H1 (cell line): ENCODE measurements around the gene ETFB. TPM values are rescaled to one million over a fixed set of nuclear protein-coding genes. Genes with fewer than 3 reads are reported as not detected.

Experiments
- CTCF ChIA-PET: fragments of 300-600 bp; sonication (Branson Sonifier 250); formaldehyde crosslinking; loops from one replicate; lab custom pipeline; 2021; ENCODE audit not compliant: partially characterized antibody; lab: Charles Lee
- POLR2A ChIA-PET: fragments of 300-600 bp; sonication (Branson Sonifier 250); formaldehyde crosslinking; loops from one replicate; lab custom pipeline; 2021; ENCODE audit warnings: inconsistent platforms; ENCODE audit not compliant: partially characterized antibody; lab: Charles Lee
- DNase-seq, 2 experiments: peaks; one replicate each; pipeline versions ENCODE4 v3.0.0 to v3.0.0-alpha.2; 2010 to 2022; ENCODE audit warnings: low spot score in 2 of 2, low read depth in 1 of 2, mixed read lengths in 1 of 2
- FAIRE-seq: peaks from 2 replicates; lab custom pipeline; 2011; peaks lifted over from hg19 to GRCh38; lab: Jason Lieb, UNC
- H2AFZ ChIP-seq: 2 replicates; pipeline ENCODE4 v1.8.1; 2012; ENCODE audit warnings: low read length, inconsistent platforms
- H2AK5ac ChIP-seq: 2 replicates; pipeline ENCODE4 v1.6.1; 2013; ENCODE audit warnings: low read depth, low read length
- H2BK120ac ChIP-seq: replicated peaks from 2 replicates; pipeline ENCODE3; 2013; ENCODE audit warnings: low read depth, low read length, inconsistent platforms
- H2BK12ac ChIP-seq: 2 replicates; pipeline ENCODE4 v1.6.1; 2013; ENCODE audit warnings: low read depth, low read length
- H2BK15ac ChIP-seq: 2 replicates; pipeline ENCODE4 v1.6.1; 2013; ENCODE audit warnings: low read length
- H2BK20ac ChIP-seq: 2 replicates; pipeline ENCODE4 v1.6.1; 2013; ENCODE audit warnings: low read length
- H2BK5ac ChIP-seq: 2 replicates; pipeline ENCODE4 v1.6.1; 2013; ENCODE audit warnings: low read depth, low read length
- H3K14ac ChIP-seq: 2 replicates; pipeline ENCODE4 v1.6.1; 2013; ENCODE audit warnings: inconsistent platforms; ENCODE audit not compliant: insufficient read length
- H3K18ac ChIP-seq: 2 replicates; pipeline ENCODE4 v1.6.1; 2013; ENCODE audit warnings: low read length; ENCODE audit errors: extremely low read depth
- H3K23ac ChIP-seq: 2 replicates; pipeline ENCODE4 v1.6.1; 2013; ENCODE audit warnings: inconsistent platforms; ENCODE audit not compliant: insufficient read length
- H3K23me2 ChIP-seq: 2 replicates; pipeline ENCODE4 v1.6.1; 2013; ENCODE audit warnings: low read depth, low read length
- H3K27ac ChIP-seq: 2 replicates; pipeline ENCODE4 v1.6.1; 2011; ENCODE audit warnings: low read depth, low read length, inconsistent platforms
- H3K27me3 ChIP-seq, 4 experiments: replicated peaks in 1 of 4; 1 replicate in 1 of 4; 2 replicates in 3 of 4; pipeline versions ENCODE4 v1.6.1 to v1.8.1; 2011 to 2013; ENCODE audit warnings: low read length in 3 of 4, mild to moderate bottlenecking in 3 of 4, inconsistent platforms in 2 of 4, mixed read lengths in 2 of 4, moderate library complexity in 1 of 4; ENCODE audit not compliant: control insufficient read depth in 3 of 4, insufficient read depth in 3 of 4; ENCODE audit errors: extremely low read depth in 1 of 4
- H3K36me3 ChIP-seq, 4 experiments: 2 replicates each; pipeline versions ENCODE4 v1.6.1 to v1.8.1; 2011 to 2013; ENCODE audit warnings: mild to moderate bottlenecking in 4 of 4, low read length in 3 of 4, moderate library complexity in 2 of 4, control low read depth in 1 of 4, inconsistent platforms in 1 of 4; ENCODE audit not compliant: insufficient read depth in 4 of 4, control insufficient read depth in 2 of 4
- H3K4ac ChIP-seq: replicated peaks from 2 replicates; pipeline ENCODE3; 2013; ENCODE audit warnings: low read length, low read depth, mixed read lengths, inconsistent platforms; ENCODE audit not compliant: insufficient read length
- H3K4me1 ChIP-seq, 4 experiments: replicated peaks in 1 of 4; 1 replicate in 1 of 4; 2 replicates in 3 of 4; pipeline versions ENCODE4 v1.6.1 to v1.8.1; 2011 to 2013; ENCODE audit warnings: low read length in 3 of 4, inconsistent platforms in 2 of 4, mixed read lengths in 1 of 4; ENCODE audit not compliant: insufficient read depth in 4 of 4, control insufficient read depth in 3 of 4
- H3K4me2 ChIP-seq, 2 experiments: 2 replicates each; pipeline versions ENCODE4 v1.6.1 to v1.8.1; 2011 to 2013; ENCODE audit warnings: low read depth in 2 of 2, low read length in 2 of 2, control low read depth in 1 of 2, inconsistent platforms in 1 of 2, mild to moderate bottlenecking in 1 of 2; ENCODE audit not compliant: insufficient read depth in 1 of 2
- H3K4me3 ChIP-seq, 4 experiments: fragments of 200-600, 300-600 bp in 1 of 4; sonication (generic), shearing (Covaris generic), sonication (Bioruptor Twin) in 1 of 4; 2 replicates each; pipeline versions ENCODE4 v1.5.1 to v1.8.1; 2011 to 2016; ENCODE audit warnings: low read length in 4 of 4, low read depth in 3 of 4, control low read depth in 2 of 4, inconsistent platforms in 2 of 4, mild to moderate bottlenecking in 2 of 4, mixed read lengths in 1 of 4, moderate library complexity in 1 of 4; ENCODE audit not compliant: insufficient read depth in 2 of 4; ENCODE audit errors: extremely low read depth in 1 of 4
- H3K56ac ChIP-seq: replicated peaks from 2 replicates; pipeline ENCODE3; 2013; ENCODE audit warnings: low read depth, mild to moderate bottlenecking, mixed read lengths, low read length, inconsistent platforms; ENCODE audit not compliant: insufficient read length
- H3K79me1 ChIP-seq: 2 replicates; pipeline ENCODE4 v1.6.1; 2013; ENCODE audit warnings: low read depth, low read length, control low read depth
- H3K79me2 ChIP-seq, 2 experiments: 2 replicates each; pipeline versions ENCODE4 v1.6.1 to v1.8.1; 2012 to 2013; ENCODE audit warnings: low read length in 2 of 2, mild to moderate bottlenecking in 2 of 2, inconsistent platforms in 1 of 2; ENCODE audit not compliant: insufficient read depth in 2 of 2, control insufficient read depth in 1 of 2
- H3K9ac ChIP-seq, 4 experiments: replicated peaks in 1 of 4; 1 replicate in 1 of 4; 2 replicates in 3 of 4; pipeline versions ENCODE4 v1.6.1 to v1.8.1; 2011 to 2013; ENCODE audit warnings: low read depth in 3 of 4, low read length in 3 of 4, control low read depth in 2 of 4, mild to moderate bottlenecking in 2 of 4, moderate library complexity in 2 of 4, inconsistent platforms in 1 of 4; ENCODE audit errors: extremely low read depth in 1 of 4
- H3K9me3 ChIP-seq, 2 experiments: 2 replicates each; pipeline versions ENCODE4 v1.6.1 to v1.8.1; 2012 to 2013; ENCODE audit warnings: mild to moderate bottlenecking in 2 of 2, moderate library complexity in 2 of 2, control low read depth in 1 of 2, inconsistent platforms in 1 of 2, low read depth in 1 of 2, low read length in 1 of 2, mixed read lengths in 1 of 2; ENCODE audit not compliant: insufficient read depth in 2 of 2
- H4K20me1 ChIP-seq, 2 experiments: replicated peaks in 1 of 2; 2 replicates each; pipeline versions ENCODE3 to v1.8.1; 2011 to 2013; ENCODE audit warnings: inconsistent platforms in 2 of 2, low read length in 2 of 2, mild to moderate bottlenecking in 1 of 2; ENCODE audit not compliant: insufficient read depth in 2 of 2, control insufficient read depth in 1 of 2
- H4K5ac ChIP-seq: 2 replicates; pipeline ENCODE4 v1.6.1; 2013; ENCODE audit warnings: low read length, low read depth, mixed read lengths, inconsistent platforms; ENCODE audit not compliant: insufficient read length
- H4K8ac ChIP-seq: 2 replicates; pipeline ENCODE4 v1.8.0; 2013; ENCODE audit warnings: mild to moderate bottlenecking, moderate library complexity, low read length, inconsistent platforms; ENCODE audit not compliant: insufficient read depth; ENCODE audit errors: extremely low read depth
- H4K91ac ChIP-seq: replicated peaks from 2 replicates; pipeline ENCODE3; 2013; ENCODE audit warnings: low read length, mixed read lengths, inconsistent platforms; ENCODE audit not compliant: insufficient read length
- BCL11A ChIP-seq, 2 experiments: IDR thresholded peaks; one replicate each; pipeline ENCODE4 v1.6.1; 2011; ENCODE audit warnings: low read depth in 2 of 2, low read length in 2 of 2, mild to moderate bottlenecking in 2 of 2
- KDM5A ChIP-seq: fragments of 200-600 bp; IDR thresholded peaks from 2 replicates; pipeline ENCODE4 v1.7.1; 2012; ENCODE audit warnings: mild to moderate bottlenecking, low read length, inconsistent platforms, mixed read lengths
- MAFK ChIP-seq: IDR thresholded peaks from 2 replicates; pipeline ENCODE4 v1.6.1; 2012; ENCODE audit warnings: low read depth, mild to moderate bottlenecking, improper control_type of control experiment, low read length
- MAX ChIP-seq: IDR thresholded peaks from 2 replicates; pipeline ENCODE4 v1.6.1; 2012; ENCODE audit warnings: inconsistent platforms
- NANOG ChIP-seq: IDR thresholded peaks from 2 replicates; pipeline ENCODE4 v1.6.1; 2011; ENCODE audit warnings: low read length, low read depth, mild to moderate bottlenecking, inconsistent platforms; ENCODE audit not compliant: insufficient read depth, poor library complexity, severe bottlenecking
- PHF8 ChIP-seq: fragments of 200-600 bp; sonication (generic); conservative IDR thresholded peaks from 2 replicates; pipeline ENCODE4 v1.7.1; 2012; ENCODE audit warnings: low read depth, mild to moderate bottlenecking, inconsistent platforms, low read length, moderate library complexity
- RBBP5 ChIP-seq: IDR thresholded peaks from 2 replicates; pipeline ENCODE4 v1.7.1; 2012; ENCODE audit warnings: low read depth, mild to moderate bottlenecking, inconsistent platforms, low read length, moderate library complexity, borderline replicate concordance
- SP2 ChIP-seq: IDR thresholded peaks from 2 replicates; pipeline ENCODE4 v1.6.1; 2012; ENCODE audit warnings: mild to moderate bottlenecking, low read length, inconsistent platforms
- SP4 ChIP-seq: IDR thresholded peaks from 2 replicates; pipeline ENCODE4 v1.6.1; 2012; ENCODE audit warnings: low read length, inconsistent platforms
- SUZ12 ChIP-seq: fragments of 200-600 bp; sonication (generic); IDR thresholded peaks from 2 replicates; pipeline ENCODE4 v1.6.1; 2012; ENCODE audit warnings: mild to moderate bottlenecking, inconsistent platforms, low read length, moderate library complexity, mixed read lengths
- WGBS, 2 experiments: shearing (Covaris generic) in 1 of 2; methylation state at CpG; one replicate each; pipeline versions ENCODE4 v1.1.6 to v1.1.7; 2013 to 2015; ENCODE audit warnings: low lambda C conversion rate in 2 of 2, mixed read lengths in 2 of 2, inconsistent platforms in 1 of 2, low coverage in 1 of 2, missing lambda C conversion rate in 1 of 2; ENCODE audit not compliant: insufficient replicate concordance in 2 of 2, insufficient coverage in 1 of 2, insufficient read length in 1 of 2; ENCODE audit errors: extremely low coverage in 1 of 2, missing lambda C conversion rate in 1 of 2; 5-methylcytosine and 5-hydroxymethylcytosine counted together
- polyA plus RNA-seq, 7 experiments: library from polyadenylated mRNA; depleted of rRNA in 3 of 7; stranded (reverse) in 5 of 7; unstranded in 2 of 7; fragments of >200 nt in 5 of 7; fragments of 200-250 nt in 2 of 7; gene quantifications; 1 replicate in 5 of 7; 2 replicates in 1 of 7; 4 replicates in 1 of 7; pipeline versions ENCODE4 v1.2.1 to v1.2.3, GENCODE V29; 2011 to 2013; ENCODE audit warnings: missing spikeins in 2 of 7, mixed read lengths in 2 of 7
- total RNA-seq: library from RNA; stranded (reverse); fragmentation: NEBNext Ultra II Directional; extraction: Animal tissue kit (Norgen Biotek cat#: 25700); gene quantifications from 2 replicates; pipeline ENCODE4 v1.2.1, GENCODE V29; 2021
- TF ChIP-seq, protein P1 (sequence below): IDR thresholded peaks from 2 replicates; pipeline ENCODE4 v1.6.1; 2011; ENCODE audit warnings: low read length, improper control_type of control experiment
- TF ChIP-seq, protein P2 (sequence below): IDR thresholded peaks from 2 replicates; pipeline ENCODE4 v1.6.1; 2012; ENCODE audit warnings: inconsistent platforms

Gene ETFB
- total and polyA plus RNA-seq, 2 of the 8 experiments (the other 6 are each of a cell fraction or from before 2014, with no cell fraction given), result 40.0 to 66.5 TPM

DNA sequence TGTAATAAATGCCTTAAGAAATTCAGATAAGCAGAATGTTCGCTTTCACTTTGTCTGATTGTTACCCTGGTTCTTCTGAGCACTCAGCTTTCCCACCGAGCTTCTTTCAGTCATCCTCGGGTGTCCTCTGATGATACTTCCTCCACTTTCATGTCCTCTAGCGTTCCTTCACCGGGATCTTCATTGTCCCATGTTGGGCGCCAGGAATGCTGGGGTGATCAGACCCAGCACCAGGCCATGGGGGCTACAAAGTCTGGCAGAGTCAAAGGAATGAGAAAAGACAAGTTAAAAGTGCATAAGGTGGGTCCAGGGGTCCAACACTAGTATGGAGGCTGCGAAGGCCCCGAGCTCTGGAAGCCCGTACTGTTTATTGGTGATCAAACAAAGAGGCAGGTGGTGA, 35.9 kb upstream of the ETFB start:
- no peak overlapping the region for H2AFZ ChIP-seq
- H3K23ac ChIP-seq, result no peak overlapping the region
- no peak overlapping the region for H2AK5ac ChIP-seq
- DNase-seq (no peak), FAIRE-seq (no peak)
- H2BK12ac ChIP-seq, result no peak overlapping the region
- no peak overlapping the region for H3K56ac ChIP-seq
- H3K4me2 ChIP-seq, result no peak overlapping the region
- WGBS, 2 experiments, result 96% methylated on average over 9 of the region's 9 CpGs; no CpG with 5 or more reads in 1 of the 2 experiments
- no peak overlapping the region for H3K4me3 ChIP-seq
- no peaks in the 10 kb centered on the region for H3K27me3 ChIP-seq
- ChIA-PET POLR2A (no interaction called here), CTCF (interaction anchor here (5.9 kb wide), 1 partner anchor 37 kb away, joined by 29 read pairs; no protein-coding TSS in a partner anchor)
- no peak overlapping the region for H2BK15ac ChIP-seq
- no peak overlapping the region for H4K5ac ChIP-seq
- no peak overlapping the region for H3K9ac ChIP-seq
- H3K4ac ChIP-seq, result no peak overlapping the region
- H2BK5ac ChIP-seq, result no peak overlapping the region
- H3K14ac ChIP-seq, result no peak overlapping the region
- no peaks in the 10 kb centered on the region for H3K4me1 ChIP-seq
- no peak overlapping the region for H2BK20ac ChIP-seq
- H4K20me1 ChIP-seq, result no peaks in the 10 kb centered on the region
- no peak overlapping the region for H3K27ac ChIP-seq
- no peak overlapping the region; the same call in 1 of the 2 replicates for H4K8ac ChIP-seq
- peaks cover 24 to 30% of the 10 kb centered on the region in 2 experiments for H3K9me3 ChIP-seq
- peaks cover 0 to 9% (median 2%) of the 10 kb centered on the region in 4 experiments; a peak in 3 of 8 replicates for H3K36me3 ChIP-seq
- H3K18ac ChIP-seq, result no peak overlapping the region
- H4K91ac ChIP-seq, result no peak overlapping the region
- H3K23me2 ChIP-seq, result no peaks in the 10 kb centered on the region
- H3K79me1 ChIP-seq, result no peaks in the 10 kb centered on the region
- H3K79me2 ChIP-seq, result no peaks in the 10 kb centered on the region
- H2BK120ac ChIP-seq, result no peak overlapping the region
- no peak for TF ChIP-seq SP4
- no peak for TF ChIP-seq MAFK
- no peak for TF ChIP-seq MAX
- no peak for TF ChIP-seq SUZ12
- TF ChIP-seq SP2, result no peak
- TF ChIP-seq, protein P1, sequence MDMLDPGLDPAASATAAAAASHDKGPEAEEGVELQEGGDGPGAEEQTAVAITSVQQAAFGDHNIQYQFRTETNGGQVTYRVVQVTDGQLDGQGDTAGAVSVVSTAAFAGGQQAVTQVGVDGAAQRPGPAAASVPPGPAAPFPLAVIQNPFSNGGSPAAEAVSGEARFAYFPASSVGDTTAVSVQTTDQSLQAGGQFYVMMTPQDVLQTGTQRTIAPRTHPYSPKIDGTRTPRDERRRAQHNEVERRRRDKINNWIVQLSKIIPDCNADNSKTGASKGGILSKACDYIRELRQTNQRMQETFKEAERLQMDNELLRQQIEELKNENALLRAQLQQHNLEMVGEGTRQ, result no peak
- no peak for TF ChIP-seq BCL11A (IDR thresholded peaks at IDR 0.05; ENCODE audit: low read depth in 2 of 2, low read length in 2 of 2)
- TF ChIP-seq PHF8, result no peak
- TF ChIP-seq, protein P2, sequence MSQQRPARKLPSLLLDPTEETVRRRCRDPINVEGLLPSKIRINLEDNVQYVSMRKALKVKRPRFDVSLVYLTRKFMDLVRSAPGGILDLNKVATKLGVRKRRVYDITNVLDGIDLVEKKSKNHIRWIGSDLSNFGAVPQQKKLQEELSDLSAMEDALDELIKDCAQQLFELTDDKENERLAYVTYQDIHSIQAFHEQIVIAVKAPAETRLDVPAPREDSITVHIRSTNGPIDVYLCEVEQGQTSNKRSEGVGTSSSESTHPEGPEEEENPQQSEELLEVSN, result no peak
- TF ChIP-seq NANOG, result no peak
- no peak for TF ChIP-seq KDM5A
- TF ChIP-seq RBBP5, result no peak
